T-helper 9 cell (primary cell): Measurements from ENCODE around the gene SH3PXD2A.

ENCODE experiments used
- DNase-seq: peaks from one replicate; pipeline ENCODE4 v3.0.0-alpha.2; 2020
- total RNA-seq, 2 donors: gene quantifications; one replicate each; lab custom pipeline; 2026; lab: John Stamatoyannopoulos, UW

SH3PXD2A gene, protein sequence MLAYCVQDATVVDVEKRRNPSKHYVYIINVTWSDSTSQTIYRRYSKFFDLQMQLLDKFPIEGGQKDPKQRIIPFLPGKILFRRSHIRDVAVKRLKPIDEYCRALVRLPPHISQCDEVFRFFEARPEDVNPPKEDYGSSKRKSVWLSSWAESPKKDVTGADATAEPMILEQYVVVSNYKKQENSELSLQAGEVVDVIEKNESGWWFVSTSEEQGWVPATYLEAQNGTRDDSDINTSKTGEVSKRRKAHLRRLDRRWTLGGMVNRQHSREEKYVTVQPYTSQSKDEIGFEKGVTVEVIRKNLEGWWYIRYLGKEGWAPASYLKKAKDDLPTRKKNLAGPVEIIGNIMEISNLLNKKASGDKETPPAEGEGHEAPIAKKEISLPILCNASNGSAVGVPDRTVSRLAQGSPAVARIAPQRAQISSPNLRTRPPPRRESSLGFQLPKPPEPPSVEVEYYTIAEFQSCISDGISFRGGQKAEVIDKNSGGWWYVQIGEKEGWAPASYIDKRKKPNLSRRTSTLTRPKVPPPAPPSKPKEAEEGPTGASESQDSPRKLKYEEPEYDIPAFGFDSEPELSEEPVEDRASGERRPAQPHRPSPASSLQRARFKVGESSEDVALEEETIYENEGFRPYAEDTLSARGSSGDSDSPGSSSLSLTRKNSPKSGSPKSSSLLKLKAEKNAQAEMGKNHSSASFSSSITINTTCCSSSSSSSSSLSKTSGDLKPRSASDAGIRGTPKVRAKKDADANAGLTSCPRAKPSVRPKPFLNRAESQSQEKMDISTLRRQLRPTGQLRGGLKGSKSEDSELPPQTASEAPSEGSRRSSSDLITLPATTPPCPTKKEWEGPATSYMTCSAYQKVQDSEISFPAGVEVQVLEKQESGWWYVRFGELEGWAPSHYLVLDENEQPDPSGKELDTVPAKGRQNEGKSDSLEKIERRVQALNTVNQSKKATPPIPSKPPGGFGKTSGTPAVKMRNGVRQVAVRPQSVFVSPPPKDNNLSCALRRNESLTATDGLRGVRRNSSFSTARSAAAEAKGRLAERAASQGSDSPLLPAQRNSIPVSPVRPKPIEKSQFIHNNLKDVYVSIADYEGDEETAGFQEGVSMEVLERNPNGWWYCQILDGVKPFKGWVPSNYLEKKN
- total RNA-seq, result 16.2 to 50.2 reads per million in 2 donors

DNA sequence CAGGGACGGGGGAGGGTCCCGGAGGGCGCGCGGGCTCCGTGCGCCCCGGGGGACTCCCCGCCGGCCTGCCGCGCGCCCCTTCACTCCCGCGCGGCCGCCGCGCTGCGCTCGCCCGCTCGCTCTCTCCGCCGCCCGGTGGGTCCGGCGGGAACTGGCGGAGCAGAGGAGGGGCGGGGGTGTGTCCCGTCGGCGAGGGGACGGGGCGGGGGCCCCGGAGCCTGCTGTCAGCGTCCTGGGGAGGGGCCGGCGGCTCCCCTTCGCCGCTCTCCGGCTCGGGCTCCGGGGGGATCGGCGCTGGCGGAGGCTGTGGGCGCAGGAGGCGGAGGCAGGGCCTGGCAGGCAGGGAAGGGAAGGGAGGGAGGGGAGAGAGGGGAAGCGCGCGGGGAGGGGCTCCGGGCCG, at the start of gene SH3PXD2A:
TSS of gene SH3PXD2A (minus strand) at position 153 of the 400 bp plus-strand sequence. CDS start 310 bp downstream, outside the sequence.
- DNase-seq, result no peak

- no peak for DNase-seq
These were observed 45.9 kb upstream of the SH3PXD2A start for GRCh38 chr10:103901299-103901698.

DNA sequence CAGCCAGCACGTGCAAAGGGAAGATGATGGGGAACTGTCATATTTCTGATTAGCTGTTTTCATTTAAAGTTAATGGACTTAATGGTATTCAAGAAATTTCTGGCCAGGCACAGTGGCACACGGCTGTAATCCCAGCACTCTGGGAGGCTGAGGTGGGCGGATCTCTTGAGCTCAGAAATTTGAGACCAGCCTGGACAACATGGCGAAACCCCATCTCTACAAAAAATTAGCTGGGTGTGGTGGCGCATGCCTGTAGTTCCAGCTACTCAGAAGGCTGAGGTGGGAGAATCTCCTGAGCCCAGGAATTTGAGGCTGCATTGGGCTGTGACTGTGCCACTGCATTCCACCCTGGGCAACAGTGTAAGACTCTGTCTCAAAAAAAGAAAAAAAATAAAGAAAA, 43.9 kb upstream of the SH3PXD2A start:
- DNase-seq, result no peak

- DNase-seq, result no peak
These were observed 41.9 kb upstream of the SH3PXD2A start for GRCh38 chr10:103897241-103897774.

- DNase-seq, result no peak
These were observed 40.8 kb upstream of the SH3PXD2A start for GRCh38 chr10:103896225-103896624.

GRCh38 chr10:103895411-103896186, 40.2 kb upstream of the SH3PXD2A start:
- DNase-seq, result no peak

DNA sequence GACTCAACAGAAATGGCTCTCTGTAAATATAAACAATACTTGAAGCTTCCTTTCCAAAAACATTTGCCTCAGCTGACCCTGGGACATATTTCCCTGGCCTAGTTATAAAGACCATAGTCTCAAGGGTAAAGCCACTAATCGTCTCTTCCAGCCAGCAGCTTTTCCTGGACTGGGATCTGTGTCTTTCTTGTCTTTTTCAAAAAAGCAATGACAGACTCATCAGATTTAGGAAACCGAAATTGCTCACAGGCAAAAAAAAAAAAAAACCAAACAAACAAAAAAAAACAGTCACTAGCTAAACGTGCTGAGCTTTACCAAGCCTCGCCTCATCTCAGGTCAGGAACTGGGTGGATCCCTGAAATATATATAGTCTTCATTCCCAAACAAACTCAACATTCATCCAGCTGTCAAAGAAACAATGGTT, 39.1 kb upstream of the SH3PXD2A start:
- DNase-seq, result no peak

- DNase-seq, result no peak
These were observed 38.4 kb upstream of the SH3PXD2A start for GRCh38 chr10:103893817-103894216.

GRCh38 chr10:103892181-103892580, 36.8 kb upstream of the SH3PXD2A start:
- no peak for DNase-seq

DNA sequence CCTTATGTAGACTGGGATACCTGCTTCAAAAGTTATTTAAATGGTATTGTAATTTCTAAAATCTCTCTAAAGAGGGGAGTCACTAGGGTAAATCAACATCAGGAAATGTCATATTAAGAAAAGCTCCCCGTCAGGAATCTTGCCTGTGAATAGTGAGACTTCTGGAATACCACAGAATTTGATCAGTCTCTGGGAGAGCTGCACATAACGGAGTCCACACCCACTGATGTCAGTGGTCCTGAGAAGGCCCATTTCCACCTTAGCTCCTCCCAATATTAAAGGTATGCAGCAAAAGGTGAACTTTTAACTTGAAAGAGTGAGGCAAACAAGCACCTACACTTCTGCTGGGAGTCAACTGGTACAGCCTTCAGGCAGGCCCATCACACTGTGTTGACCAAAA, 35.3 kb upstream of the SH3PXD2A start:
- DNase-seq, result no peak

DNA sequence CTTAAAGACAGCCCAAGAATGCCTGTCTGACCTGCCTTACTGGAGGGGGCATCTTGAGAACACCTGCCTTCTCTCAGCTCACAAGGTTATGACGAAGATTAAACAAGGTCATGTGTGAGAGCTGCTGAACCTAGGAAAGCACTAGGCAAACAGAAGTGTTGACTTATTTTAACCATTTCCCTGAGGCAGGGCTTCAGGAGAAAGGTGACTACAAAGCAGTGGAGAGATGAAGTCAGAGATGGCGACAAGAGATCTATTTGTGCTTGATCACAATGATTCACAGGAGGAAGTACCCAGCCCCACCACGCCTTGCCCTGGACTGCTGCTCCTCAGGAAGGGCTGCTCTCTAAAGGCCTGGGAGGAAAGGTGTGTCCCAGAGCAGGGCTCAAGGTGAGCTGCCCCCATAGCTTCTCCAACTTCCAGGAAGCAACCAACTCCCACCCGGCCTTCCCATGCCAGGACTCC, 34.9 kb upstream of the SH3PXD2A start:
- no peak for DNase-seq

GRCh38 chr10:103889121-103889720, 33.8 kb upstream of the SH3PXD2A start:
- no peak for DNase-seq

GRCh38 chr10:103888113-103888841, 32.9 kb upstream of the SH3PXD2A start:
- peak; percentile 13 for DNase-seq

DNA sequence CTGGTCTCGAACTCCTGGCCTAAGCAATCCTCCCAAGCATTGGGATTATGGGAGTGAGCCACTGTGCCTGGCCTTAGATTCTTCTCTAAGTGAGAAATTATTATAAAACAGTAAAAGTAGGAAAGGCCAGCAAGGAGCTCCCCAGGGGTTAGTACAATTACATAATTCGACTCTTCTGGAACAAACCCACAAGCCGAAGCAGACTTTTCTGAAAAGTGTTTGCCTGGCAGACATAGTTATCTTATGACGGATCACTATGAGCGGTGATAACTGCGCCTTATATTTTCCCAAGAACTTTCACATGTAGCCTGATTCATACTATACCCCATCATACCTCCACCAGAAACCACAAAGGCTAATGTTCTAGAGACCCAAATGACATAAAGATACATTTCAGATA, 30.2 kb upstream of the SH3PXD2A start:
- DNase-seq, result no peak

GRCh38 chr10:103884681-103885139, 29.3 kb upstream of the SH3PXD2A start:
- DNase-seq, result no peak

- no peak for DNase-seq
These were observed 27.1 kb upstream of the SH3PXD2A start for GRCh38 chr10:103882285-103883007.

GRCh38 chr10:103881416-103882284, 26.3 kb upstream of the SH3PXD2A start:
- no peak for DNase-seq

GRCh38 chr10:103879831-103880230, 24.5 kb upstream of the SH3PXD2A start:
- DNase-seq, result no peak

DNA sequence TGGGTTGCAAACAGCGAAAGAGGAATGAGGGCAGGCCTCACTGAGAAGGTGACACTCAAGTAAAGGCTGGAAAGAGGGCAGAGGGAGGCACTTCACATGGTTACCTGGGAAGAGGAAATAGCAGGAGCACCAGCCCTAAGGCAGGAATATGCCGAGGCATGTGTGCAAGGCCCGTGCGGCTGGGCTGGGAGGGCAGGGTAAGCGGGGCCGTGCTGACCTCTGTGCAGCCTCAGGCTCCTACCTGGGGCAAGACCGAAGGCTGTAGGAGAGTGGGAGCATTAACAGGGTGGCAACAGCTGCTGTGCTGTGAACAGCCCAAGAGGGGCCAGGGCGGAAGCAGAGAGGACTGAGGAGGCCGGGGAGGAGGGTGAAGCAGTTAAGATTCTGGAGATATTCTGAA, 24.0 kb upstream of the SH3PXD2A start:
- no peak for DNase-seq
